Naive thymus-derived CD4-positive, alpha-beta T cell (primary cell): ENCODE measurements around the gene ERC1. TPM values are rescaled to one million over a fixed set of nuclear protein-coding genes. Genes with fewer than 3 reads are reported as not detected.

ENCODE experiments used
- ATAC-seq: fragments of 150-1000 bp; cut with Tn5 transposase; 2 replicates; pipeline ENCODE4 v1.10.0; 2021; ENCODE audit warnings: mild to moderate bottlenecking, moderate library complexity
- CTCF ChIA-PET: fragments of 350-600 bp; sonication (Branson Sonifier 250); formaldehyde crosslinking; loops from one replicate; lab custom pipeline; 2021; ENCODE audit warnings: antibody characterized with exemption; lab: Charles Lee
- POLR2A ChIA-PET: fragments of 350-600 bp; sonication (Branson Sonifier 250); formaldehyde crosslinking; loops from one replicate; lab custom pipeline; 2021; ENCODE audit warnings: antibody characterized with exemption, inconsistent platforms; lab: Charles Lee
- DNase-seq, 9 donors: peaks; one replicate each; pipeline versions ENCODE4 v3.0.0 to v3.0.0-alpha.2; 2020 to 2022; ENCODE audit warnings: mixed read lengths in 1 of 9
- H3K27ac ChIP-seq: one replicate; pipeline ENCODE4 v1.7.0; 2013; ENCODE audit warnings: mild to moderate bottlenecking, low read depth, low read length, moderate library complexity
- H3K27me3 ChIP-seq, 2 donors: one replicate each; pipeline ENCODE4 v1.7.0; 2013; ENCODE audit warnings: low read length in 2 of 2, mild to moderate bottlenecking in 2 of 2, moderate library complexity in 2 of 2; ENCODE audit not compliant: control insufficient read depth in 2 of 2, insufficient read depth in 2 of 2
- H3K36me3 ChIP-seq, 3 experiments: 1 replicate in 2 of 3; 2 replicates in 1 of 3; pipeline ENCODE4 v1.7.0; 2013; ENCODE audit warnings: low read length in 3 of 3, mild to moderate bottlenecking in 3 of 3, moderate library complexity in 1 of 3; ENCODE audit not compliant: insufficient read depth in 3 of 3, control insufficient read depth in 2 of 3
- H3K4me1 ChIP-seq, 2 donors: one replicate each; pipeline ENCODE4 v1.7.0; 2013; ENCODE audit warnings: low read length in 2 of 2, mild to moderate bottlenecking in 2 of 2, moderate library complexity in 1 of 2; ENCODE audit not compliant: control insufficient read depth in 2 of 2, insufficient read depth in 2 of 2
- H3K4me3 ChIP-seq: 2 replicates; pipeline ENCODE4 v1.7.0; 2013; ENCODE audit warnings: mild to moderate bottlenecking, low read length
- H3K9me3 ChIP-seq, 3 experiments: 1 replicate in 2 of 3; 2 replicates in 1 of 3; pipeline ENCODE4 v1.7.0; 2013; ENCODE audit warnings: low read length in 3 of 3; ENCODE audit not compliant: control insufficient read depth in 2 of 3
- H3K27ac Mint-ChIP-seq, 9 donors: one replicate each; pipeline ENCODE4 v1.8.0; 2020 to 2022; ENCODE audit warnings: mixed read lengths in 9 of 9, mild to moderate bottlenecking in 8 of 9, moderate library complexity in 5 of 9, inconsistent platforms in 2 of 9
- H3K27me3 Mint-ChIP-seq, 5 donors: one replicate each; pipeline ENCODE4 v1.8.0; 2021 to 2022; ENCODE audit warnings: mixed read lengths in 5 of 5, mild to moderate bottlenecking in 1 of 5
- H3K36me3 Mint-ChIP-seq, 5 donors: one replicate each; pipeline ENCODE4 v1.8.0; 2020 to 2022; ENCODE audit warnings: mixed read lengths in 5 of 5, mild to moderate bottlenecking in 3 of 5, inconsistent platforms in 1 of 5
- H3K4me1 Mint-ChIP-seq, 7 donors: one replicate each; pipeline ENCODE4 v1.8.0; 2020 to 2022; ENCODE audit warnings: mixed read lengths in 7 of 7, mild to moderate bottlenecking in 3 of 7, inconsistent platforms in 1 of 7
- H3K4me3 Mint-ChIP-seq, 10 donors: one replicate each; pipeline ENCODE4 v1.8.0; 2020 to 2022; ENCODE audit warnings: mild to moderate bottlenecking in 10 of 10, mixed read lengths in 10 of 10, moderate library complexity in 6 of 10, inconsistent platforms in 2 of 10
- H3K9me3 Mint-ChIP-seq, 11 donors: one replicate each; pipeline ENCODE4 v1.8.0; 2020 to 2022; ENCODE audit warnings: mixed read lengths in 11 of 11, mild to moderate bottlenecking in 4 of 11, inconsistent platforms in 1 of 11, moderate library complexity in 1 of 11
- intact Hi-C, 2 donors: fragments of 100-400 bp; cut with micrococcal nuclease; formaldehyde crosslinking; loops; one replicate each; pipeline ENCODE4 v1.15.1; 2023
- polyA plus RNA-seq, 2 donors: library from polyadenylated mRNA; unstranded; fragments of 300-500 nt; fragmentation: Illumina TruSeq; gene quantifications; one replicate each; pipeline ENCODE4 v1.2.3, GENCODE V29; 2021
- total RNA-seq, 6 experiments: library from RNA in 5 of 6; stranded (reverse) in 5 of 6; gene quantifications; 1 replicate in 5 of 6; 2 replicates in 1 of 6; pipeline ENCODE4 v1.2.3 and lab custom pipeline; 2021 to 2026

Gene ERC1
- total and polyA plus RNA-seq, 7 experiments from 2014 or later, result 15.9 to 62.0 (median 51.5) TPM

- Mint-ChIP-seq H3K9me3 (peaks cover 0 to 2% (median 0%) of the 10 kb centered on the region in 11 donors), H3K27me3 (no peaks in the 10 kb centered on the region), H3K36me3 (peaks cover 11 to 50% (median 29%) of the 10 kb centered on the region in 5 donors), H3K4me1 (peaks cover 1 to 9% (median 5%) of the 10 kb centered on the region in 7 donors), H3K4me3 (no peak overlapping the region), H3K27ac (peak overlapping the region in 1 of 9 donors; percentile 52)
- intact Hi-C loops, result no loop called here
- POLR2A ChIA-PET, result no interaction called here
- ATAC-seq (no peak), DNase-seq (no peak)
- Histone ChIP-seq H3K36me3 (no peaks in the 10 kb centered on the region), H3K4me1 (no peaks in the 10 kb centered on the region), H3K27ac (no peak overlapping the region), H3K27me3 (no peaks in the 10 kb centered on the region), H3K4me3 (no peak overlapping the region), H3K9me3 (no peaks in the 10 kb centered on the region)
- CTCF ChIA-PET, result interaction anchor here (1.0 kb wide), 1 partner anchor 8 kb away, joined by 3 read pairs; no protein-coding TSS in a partner anchor
These were observed 266.0 kb downstream of the ERC1 start for GRCh38 chr12:1256991-1257390.

GRCh38 chr12:1262011-1262410 lies 271.0 kb downstream of the ERC1 start:
- H3K27ac ChIP-seq, result no peak overlapping the region
- ATAC-seq (no peak), DNase-seq (no peak)
- H3K36me3 ChIP-seq, result peaks cover 5 to 17% (median 9%) of the 10 kb centered on the region in 3 experiments
- no peak overlapping the region for H3K27ac Mint-ChIP-seq
- H3K4me3 Mint-ChIP-seq, result no peak overlapping the region
- ChIA-PET CTCF (no interaction called here), POLR2A (interaction anchor here (1.1 kb wide), 1 partner anchor 44 kb away, joined by 5 read pairs; no protein-coding TSS in a partner anchor)
- no peaks in the 10 kb centered on the region for H3K9me3 Mint-ChIP-seq
- peaks cover 2 to 14% (median 10%) of the 10 kb centered on the region in 7 donors for H3K4me1 Mint-ChIP-seq
- intact Hi-C loops, result no loop called here
- no peaks in the 10 kb centered on the region for H3K4me1 ChIP-seq
- H3K4me3 ChIP-seq, result no peak overlapping the region
- no peaks in the 10 kb centered on the region for H3K27me3 ChIP-seq
- H3K9me3 ChIP-seq, result no peaks in the 10 kb centered on the region
- H3K36me3 Mint-ChIP-seq, result peaks cover 9 to 66% (median 51%) of the 10 kb centered on the region in 5 donors
- no peaks in the 10 kb centered on the region for H3K27me3 Mint-ChIP-seq

DNA sequence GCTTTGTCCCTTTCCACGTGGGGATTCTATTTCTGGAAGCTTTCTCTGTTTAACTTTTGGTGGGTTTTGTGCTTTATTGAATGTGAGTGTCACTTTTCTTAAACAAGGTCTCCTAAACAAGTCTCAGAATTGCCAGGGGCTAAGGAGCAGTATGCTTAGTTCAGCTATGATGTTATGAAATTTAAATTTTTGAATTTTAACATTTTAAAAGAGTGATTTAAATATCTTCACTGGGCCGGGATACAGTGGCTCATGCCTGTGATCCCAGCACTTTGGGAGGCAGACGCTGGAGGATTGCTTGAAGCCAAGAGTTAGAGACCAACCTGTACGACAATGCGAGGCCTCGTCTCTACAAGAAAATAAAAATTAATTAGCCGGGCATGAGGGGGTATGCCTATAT lies 276.2 kb downstream of the ERC1 start:
- H3K9me3 Mint-ChIP-seq, result no peaks in the 10 kb centered on the region
- ATAC-seq (no peak), DNase-seq (no peak)
- Histone ChIP-seq H3K4me3 (no peak overlapping the region), H3K36me3 (peaks cover 5 to 21% (median 9%) of the 10 kb centered on the region in 3 experiments), H3K4me1 (no peaks in the 10 kb centered on the region), H3K27ac (no peak overlapping the region), H3K27me3 (no peaks in the 10 kb centered on the region), H3K9me3 (no peaks in the 10 kb centered on the region)
- no peaks in the 10 kb centered on the region for H3K27me3 Mint-ChIP-seq
- no peak overlapping the region for H3K27ac Mint-ChIP-seq
- ChIA-PET POLR2A (no interaction called here), CTCF (no interaction called here)
- peaks cover 7 to 61% (median 44%) of the 10 kb centered on the region in 5 donors for H3K36me3 Mint-ChIP-seq
- intact Hi-C loops, result no loop called here
- H3K4me1 Mint-ChIP-seq, result peaks cover 1 to 6% (median 3%) of the 10 kb centered on the region in 7 donors
- H3K4me3 Mint-ChIP-seq, result no peak overlapping the region

DNA sequence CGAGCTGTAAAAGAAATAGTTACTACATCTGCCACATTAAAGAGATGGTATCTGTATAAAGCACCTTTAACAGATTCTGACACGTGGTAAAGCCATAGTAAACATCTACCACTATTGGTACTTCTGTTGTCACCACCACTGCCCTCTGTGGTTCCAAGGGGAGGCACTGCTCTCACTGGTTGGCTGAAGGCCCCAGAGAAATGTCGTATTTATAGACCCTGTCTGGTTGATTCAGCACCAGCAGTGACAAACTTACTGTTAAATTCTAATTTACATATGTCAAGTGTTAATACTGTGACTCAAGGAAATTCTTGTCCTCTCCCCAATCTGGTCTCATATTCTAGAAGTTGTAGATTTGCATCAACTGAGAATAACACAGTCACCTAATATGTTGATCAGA lies 281.1 kb downstream of the ERC1 start:
- Mint-ChIP-seq H3K27ac (no peak overlapping the region), H3K4me3 (no peak overlapping the region), H3K36me3 (peaks cover 3 to 43% (median 28%) of the 10 kb centered on the region in 5 donors), H3K27me3 (no peaks in the 10 kb centered on the region), H3K4me1 (peaks cover 0 to 6% (median 3%) of the 10 kb centered on the region in 7 donors), H3K9me3 (peaks cover 0 to 4% (median 0%) of the 10 kb centered on the region in 11 donors)
- H3K27ac ChIP-seq, result no peak overlapping the region
- intact Hi-C loops, result loop anchor here in 1 of 2 donors (10.0 kb wide), 2 partner anchors 147 to 313 kb away; no protein-coding TSS in a partner anchor
- peaks cover 0 to 4% (median 0%) of the 10 kb centered on the region in 3 experiments for H3K36me3 ChIP-seq
- no peak overlapping the region for H3K4me3 ChIP-seq
- ChIA-PET POLR2A (no interaction called here), CTCF (no interaction called here)
- no peaks in the 10 kb centered on the region for H3K9me3 ChIP-seq
- ATAC-seq (peak; percentile 52), DNase-seq (no peak)
- H3K27me3 ChIP-seq, result no peaks in the 10 kb centered on the region
- no peaks in the 10 kb centered on the region for H3K4me1 ChIP-seq

DNA sequence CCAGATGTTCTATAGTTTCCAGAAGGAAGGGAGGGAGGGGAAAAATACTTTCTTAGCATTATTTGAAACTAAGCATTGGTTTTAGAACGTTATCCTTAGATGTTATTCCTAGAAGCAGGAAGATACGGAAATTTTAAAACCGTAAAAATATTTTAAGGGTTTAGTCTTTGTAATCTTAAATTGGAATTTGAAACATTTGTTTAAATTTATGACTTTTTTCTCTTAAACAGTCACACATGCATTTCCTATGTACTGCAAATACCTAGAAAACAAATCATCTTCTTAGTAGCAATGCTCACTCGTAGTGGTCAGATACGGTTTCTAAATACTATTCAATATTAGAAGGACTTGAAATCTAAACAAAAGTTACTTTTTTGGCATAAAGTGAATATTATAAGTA lies 282.0 kb downstream of the ERC1 start:
- H3K4me1 ChIP-seq, result no peaks in the 10 kb centered on the region
- peaks cover 3 to 43% (median 28%) of the 10 kb centered on the region in 5 donors for H3K36me3 Mint-ChIP-seq
- H3K27me3 Mint-ChIP-seq, result no peaks in the 10 kb centered on the region
- no peak for ATAC-seq
- POLR2A ChIA-PET, result no interaction called here
- no peak overlapping the region for H3K4me3 Mint-ChIP-seq
- no peak for DNase-seq
- H3K36me3 ChIP-seq, result peaks cover 0 to 4% (median 0%) of the 10 kb centered on the region in 3 experiments
- H3K4me3 ChIP-seq, result no peak overlapping the region
- peaks cover 2 to 15% (median 10%) of the 10 kb centered on the region in 7 donors for H3K4me1 Mint-ChIP-seq
- CTCF ChIA-PET, result no interaction called here
- intact Hi-C loops, result loop anchor here in 1 of 2 donors (10.0 kb wide), 2 partner anchors 148 to 312 kb away; no protein-coding TSS in a partner anchor
- H3K9me3 Mint-ChIP-seq, result peaks cover 0 to 4% (median 0%) of the 10 kb centered on the region in 11 donors
- H3K27ac ChIP-seq, result no peak overlapping the region
- H3K27ac Mint-ChIP-seq, result no peak overlapping the region
- H3K27me3 ChIP-seq, result no peaks in the 10 kb centered on the region
- H3K9me3 ChIP-seq, result no peaks in the 10 kb centered on the region

GRCh38 chr12:1277905-1278304 lies 286.9 kb downstream of the ERC1 start:
- peaks cover 0 to 25% (median 14%) of the 10 kb centered on the region in 5 donors for H3K36me3 Mint-ChIP-seq
- ChIA-PET CTCF (no interaction called here), POLR2A (no interaction called here)
- Histone ChIP-seq H3K27me3 (no peaks in the 10 kb centered on the region), H3K27ac (no peak overlapping the region), H3K4me3 (no peak overlapping the region), H3K4me1 (no peaks in the 10 kb centered on the region), H3K36me3 (peaks cover 0 to 3% (median 0%) of the 10 kb centered on the region in 3 experiments), H3K9me3 (no peaks in the 10 kb centered on the region)
- peaks cover 5 to 22% (median 13%) of the 10 kb centered on the region in 7 donors for H3K4me1 Mint-ChIP-seq
- peak overlapping the region in 7 of 9 donors; percentile 52 to 97 (median 90) for H3K27ac Mint-ChIP-seq
- DNase-seq (peak in 7 of 9 donors; percentile 49 to 79 (median 75)), ATAC-seq (peak; percentile 83)
- intact Hi-C loops, result loop anchor here in 1 of 2 donors (10.0 kb wide), 2 partner anchors 153 to 307 kb away; no protein-coding TSS in a partner anchor
- H3K4me3 Mint-ChIP-seq, result peak overlapping the region in 8 of 10 donors; percentile 3 to 70 (median 50)
- H3K9me3 Mint-ChIP-seq, result peaks cover 0 to 4% (median 0%) of the 10 kb centered on the region in 11 donors
- no peaks in the 10 kb centered on the region for H3K27me3 Mint-ChIP-seq
